GM21737 (cell line): ENCODE results near the gene ACOX2.

ENCODE experiments used
- ATAC-seq: cut with Tn5 transposase; IDR thresholded peaks from one replicate; pipeline ENCODE4 v1.9.1; 2021; ENCODE audit warnings: mild to moderate bottlenecking, moderate library complexity; ENCODE audit not compliant: unreplicated experiment

The ACOX2 gene

GRCh38 chr3:58514405-58514804 is 22.6 kb downstream of the ACOX2 start:
- ATAC-seq: no peak

DNA sequence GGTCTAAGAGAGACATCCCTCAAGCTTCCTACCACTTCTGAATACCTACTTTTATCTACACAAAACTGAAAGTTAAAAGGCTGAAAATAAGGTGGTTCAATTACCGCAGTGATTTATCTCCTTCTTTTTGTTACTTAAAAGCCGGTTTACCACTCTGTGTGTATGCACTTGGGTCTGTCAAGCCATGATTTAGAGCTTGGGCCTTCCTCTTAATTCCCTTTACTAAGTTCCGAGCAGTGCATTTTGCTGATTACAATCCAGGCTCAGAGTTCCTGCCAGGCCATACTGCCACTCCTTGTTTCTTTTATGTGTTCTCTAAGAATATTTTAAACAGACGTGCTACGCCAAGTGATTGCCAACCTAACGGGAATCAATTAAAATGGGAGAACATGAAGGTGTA is 28.6 kb downstream of the ACOX2 start:
- ATAC-seq: no peak

GRCh38 chr3:58507356-58508078 is 29.5 kb downstream of the ACOX2 start:
- ATAC-seq: no peak

GRCh38 chr3:58502872-58503271 is 34.1 kb downstream of the ACOX2 start:
- ATAC-seq: no peak

GRCh38 chr3:58497097-58497496 is 39.9 kb downstream of the ACOX2 start:
- ATAC-seq: no peak

GRCh38 chr3:58496206-58496857 is 40.7 kb downstream of the ACOX2 start:
- no peak for ATAC-seq

DNA sequence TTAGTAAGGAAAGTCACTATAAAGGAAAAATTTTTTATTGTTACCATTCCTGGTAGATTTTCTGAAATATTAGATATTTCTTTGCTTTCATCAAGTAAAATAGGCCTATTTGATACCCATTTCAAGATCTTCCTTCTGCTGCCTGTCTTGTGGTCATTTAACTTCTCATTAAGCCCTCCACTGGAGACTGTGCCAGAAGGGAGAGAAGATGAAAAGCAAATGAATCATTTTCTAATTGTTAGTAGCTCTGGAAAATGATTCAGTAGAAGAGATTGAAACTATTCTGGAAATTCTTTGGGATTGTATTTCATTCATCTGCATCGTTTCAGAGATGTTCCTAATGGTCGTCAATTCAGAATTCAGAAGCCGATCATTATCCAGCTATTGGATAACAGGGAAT is 41.9 kb downstream of the ACOX2 start:
- no peak for ATAC-seq

DNA sequence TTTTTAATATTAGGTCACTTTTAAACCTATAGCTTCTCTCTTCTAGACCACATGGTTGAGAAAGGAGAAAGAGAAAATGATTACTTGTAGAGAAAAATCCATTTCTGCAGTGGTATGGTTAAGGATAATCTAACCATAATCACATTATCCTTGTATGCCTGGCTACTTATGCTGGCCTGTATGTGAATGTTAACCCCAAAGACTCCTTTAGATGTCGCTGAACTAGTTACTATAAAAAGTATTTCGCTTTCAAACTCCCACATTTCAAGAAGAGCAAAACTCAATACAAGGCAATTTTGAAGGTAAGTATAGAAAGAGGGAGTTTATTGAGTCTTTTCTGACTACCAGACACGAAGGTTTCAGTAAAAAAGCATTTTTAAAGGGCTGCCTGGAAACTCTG is 42.9 kb downstream of the ACOX2 start:
- no peak for ATAC-seq

GRCh38 chr3:58492494-58492905 is 44.5 kb downstream of the ACOX2 start:
- ATAC-seq: no peak

- peak; percentile 94 for ATAC-seq
These were observed 45.2 kb downstream of the ACOX2 start, which contains the start of gene KCTD6 for GRCh38 chr3:58491506-58492402. TSS of gene KCTD6 (plus strand) at chr3:58492096. CDS start at chr3:58498756, 6,660 bp downstream.

DNA sequence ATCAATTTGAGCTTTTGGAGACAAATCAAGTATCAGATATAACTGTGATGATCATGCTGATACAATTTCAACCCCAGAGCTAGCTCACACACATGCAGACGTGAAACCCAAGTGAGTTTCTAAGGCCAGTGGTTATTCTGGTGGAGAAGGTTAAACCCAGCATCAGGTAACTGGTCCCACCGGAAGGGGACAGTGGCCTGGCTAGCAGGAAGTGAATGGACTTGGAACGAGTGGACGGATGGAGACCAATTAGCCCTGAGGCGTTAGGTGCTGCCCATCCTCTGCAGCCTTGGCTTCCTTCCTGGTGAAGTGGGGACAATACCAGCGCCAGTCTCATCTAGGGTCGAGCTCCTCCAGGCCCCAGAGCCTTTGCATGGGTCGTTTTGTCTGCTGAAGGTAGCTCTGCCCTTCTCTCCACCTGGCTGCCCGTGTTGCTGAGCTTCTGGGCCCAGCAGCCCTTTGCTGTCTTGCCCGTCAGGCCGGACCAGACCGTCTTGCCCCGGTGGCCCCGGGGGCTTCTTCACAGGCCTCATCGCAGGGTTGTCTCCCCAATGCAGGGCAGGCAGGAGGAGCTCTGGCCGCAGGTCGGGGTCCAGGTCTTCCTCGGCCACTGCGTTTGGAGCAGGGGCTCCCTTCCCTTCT is 46.0 kb downstream of the ACOX2 start:
- ATAC-seq: no peak

GRCh38 chr3:58488967-58489366 is 48.0 kb downstream of the ACOX2 start:
- no peak for ATAC-seq

- ATAC-seq: no peak
These were observed 49.7 kb downstream of the ACOX2 start for GRCh38 chr3:58487140-58487886.

GRCh38 chr3:58485801-58486435 is 51.1 kb downstream of the ACOX2 start:
- no peak for ATAC-seq

- no peak for ATAC-seq
These were observed 52.3 kb downstream of the ACOX2 start for GRCh38 chr3:58484722-58485069.

DNA sequence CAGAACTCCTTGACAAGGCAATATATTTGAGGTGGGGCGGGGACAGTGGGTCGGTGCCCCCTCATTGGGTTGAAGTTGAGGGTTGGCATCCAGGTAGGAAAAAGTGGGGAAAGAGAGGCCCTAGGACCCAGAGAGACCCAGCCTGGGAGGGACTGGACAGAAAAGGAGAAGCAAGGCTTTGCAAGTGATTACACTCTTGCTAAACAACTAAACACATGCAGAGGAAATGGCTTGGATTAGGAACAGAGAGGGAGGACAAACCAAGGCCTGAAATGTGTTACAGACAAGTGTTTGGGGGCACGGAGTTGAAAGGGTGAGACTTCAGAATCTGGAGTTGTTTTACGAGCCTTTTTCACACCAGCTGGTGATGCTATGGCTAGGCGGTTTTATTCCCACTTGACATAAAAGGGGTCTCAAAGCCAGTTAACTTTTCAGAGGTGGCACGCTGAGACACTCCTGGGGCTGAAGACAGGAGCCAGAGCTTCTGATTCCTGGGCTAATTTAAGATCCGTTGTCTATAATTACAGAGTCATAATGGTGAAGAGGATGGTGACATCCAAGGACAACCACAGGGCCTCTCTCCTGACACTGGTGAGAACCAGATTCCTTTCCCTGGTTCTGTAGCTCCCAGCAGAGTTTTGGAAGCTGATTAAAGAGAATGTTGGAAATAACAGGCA is 52.8 kb downstream of the ACOX2 start:
- no peak for ATAC-seq

DNA sequence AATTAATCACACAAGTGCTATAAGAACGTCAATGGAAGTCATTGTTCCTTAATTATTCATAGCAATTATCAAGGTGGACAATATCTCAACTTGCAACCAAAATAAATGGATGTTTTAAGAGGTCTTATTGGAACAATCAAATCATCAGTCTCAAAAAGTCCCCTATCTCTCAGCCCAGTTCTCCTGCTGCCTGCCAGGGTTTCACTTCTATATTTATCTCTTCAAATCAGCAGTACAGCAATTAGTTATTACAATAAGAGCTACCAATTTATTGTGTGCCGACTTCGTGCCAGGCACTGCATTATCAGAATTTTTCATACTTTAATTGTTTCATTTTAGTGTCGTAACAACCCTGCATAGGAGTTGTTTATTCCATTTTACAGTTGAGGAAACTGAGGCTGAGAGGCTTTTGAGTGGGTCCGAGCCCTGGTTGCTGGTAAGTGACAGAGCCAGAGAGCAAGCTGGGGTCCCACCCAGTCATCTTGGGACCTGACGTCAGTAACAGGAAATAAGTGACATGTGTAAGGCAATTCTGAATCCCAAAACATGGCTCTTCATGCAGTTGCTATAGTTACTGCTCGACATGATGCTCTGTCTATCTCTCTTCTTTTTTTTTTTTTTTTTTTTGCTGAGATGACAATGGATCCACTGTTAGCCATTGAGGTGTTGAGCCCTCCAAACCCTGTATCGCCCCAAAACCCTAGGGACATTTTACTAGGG is 53.9 kb downstream of the ACOX2 start:
- no peak for ATAC-seq

DNA sequence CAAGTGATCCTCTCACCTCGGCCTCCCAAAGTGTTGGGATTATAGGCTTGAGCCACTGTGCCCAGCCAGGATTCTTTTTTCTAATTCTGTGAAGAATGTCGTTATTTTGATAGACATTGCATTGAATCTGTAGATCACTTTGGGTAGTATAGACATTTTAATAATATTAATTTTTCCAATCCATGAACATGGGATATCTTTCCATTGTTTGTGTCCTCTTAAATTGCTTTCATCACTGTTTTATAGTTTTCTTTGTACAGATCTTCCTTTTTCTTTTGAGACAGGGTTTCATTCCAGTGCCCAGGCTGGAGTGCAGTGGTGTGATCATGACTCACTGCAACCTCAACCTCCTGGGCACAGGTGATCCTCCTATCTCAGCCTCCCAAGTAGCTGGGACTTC is 56.7 kb downstream of the ACOX2 start:
- ATAC-seq: no peak

DNA sequence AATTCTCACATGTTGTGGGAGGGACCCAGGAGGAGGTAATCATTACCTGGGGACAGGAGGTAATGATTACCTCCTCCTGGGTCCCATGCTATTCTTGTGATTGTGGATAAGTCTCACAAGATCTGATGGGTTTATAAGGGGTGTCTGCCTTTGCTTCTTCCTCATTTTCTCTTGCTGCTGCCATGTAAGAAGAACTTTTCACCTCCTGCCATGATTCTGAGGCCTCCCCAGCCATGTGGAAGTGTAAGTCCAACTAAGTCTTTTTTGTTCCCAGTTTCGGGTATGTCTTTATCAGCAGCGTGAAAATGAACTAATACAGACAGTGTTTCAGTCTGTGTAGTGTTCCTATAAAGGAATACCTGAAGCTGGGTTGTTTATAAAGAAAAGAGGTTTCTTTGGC is 58.2 kb downstream of the ACOX2 start:
- ATAC-seq: no peak
